ENCODE measurements around the gene CCDC112. TPM values are rescaled to one million over a fixed set of nuclear protein-coding genes. Genes with fewer than 3 reads are reported as not detected.

CCDC112 gene
- total RNA-seq, 1 donor from 2014 or later, result 13.0 TPM

DNA sequence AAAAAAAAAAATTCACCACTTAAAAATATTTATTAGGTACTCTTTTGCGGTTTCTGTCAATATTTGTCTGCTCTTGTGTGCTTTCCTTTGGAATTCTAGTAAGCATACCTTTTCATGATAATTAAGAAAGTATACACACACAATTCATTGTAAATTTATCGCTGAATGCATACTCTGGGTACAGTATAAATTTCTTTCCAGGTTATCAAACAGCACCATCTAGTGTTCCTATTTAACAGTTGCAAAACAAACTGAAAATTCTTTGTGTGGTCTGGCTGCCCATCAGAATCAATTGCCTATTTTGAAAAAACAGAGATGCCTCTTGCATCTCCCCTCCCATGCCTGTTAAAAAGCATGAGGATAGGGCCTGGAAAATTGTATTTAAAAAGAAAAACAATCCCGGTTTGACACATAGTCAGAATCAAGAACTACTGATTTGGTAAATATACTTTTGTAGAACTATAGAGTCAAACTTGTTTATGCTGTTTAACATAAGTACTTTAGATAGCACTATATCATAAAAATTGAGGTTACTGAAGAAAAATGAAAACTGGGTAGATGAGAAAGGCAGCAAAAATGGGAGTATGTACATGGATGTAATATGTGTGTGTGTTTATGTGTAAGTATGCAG is 50.0 kb downstream of the CCDC112 start:
- Histone ChIP-seq H3K9ac (ENCODE audit: low read length) (no peak overlapping the region), H3K27me3 (ENCODE audit: insufficient read depth, low read length) (no peaks in the 10 kb centered on the region), H3K79me2 (ENCODE audit: insufficient read depth, low read length) (peaks cover 46% of the 10 kb centered on the region), H3K9me3 (ENCODE audit: insufficient read depth, low read depth, low read length) (no peaks in the 10 kb centered on the region), H3K4me1 (ENCODE audit: insufficient read depth, low read length) (peaks cover 4% of the 10 kb centered on the region), H3K36me3 (ENCODE audit: insufficient read depth, low read length) (no peaks in the 10 kb centered on the region), H2AFZ (ENCODE audit: low read depth, low read length) (no peak overlapping the region), H4K20me1 (ENCODE audit: insufficient read depth, low read length) (peaks cover 32% of the 10 kb centered on the region), H3K4me3 (ENCODE audit: insufficient read depth, low read depth, low read length) (no peak overlapping the region), H3K27ac (ENCODE audit: low read depth, low read length) (no peak overlapping the region), H3K4me2 (ENCODE audit: low read length) (no peak overlapping the region)
- no peak overlapping the region for H3K27ac Mint-ChIP-seq (ENCODE audit: unreplicated experiment)
- no peak overlapping the region for H3K4me3 Mint-ChIP-seq (ENCODE audit: unreplicated experiment)
- H3K9me3 Mint-ChIP-seq (ENCODE audit: unreplicated experiment), result no peaks in the 10 kb centered on the region
- no peak for TF ChIP-seq EZH2 (IDR thresholded peaks at IDR 0.05; ENCODE audit: insufficient read depth, low read length)
- TF ChIP-seq, protein P1, sequence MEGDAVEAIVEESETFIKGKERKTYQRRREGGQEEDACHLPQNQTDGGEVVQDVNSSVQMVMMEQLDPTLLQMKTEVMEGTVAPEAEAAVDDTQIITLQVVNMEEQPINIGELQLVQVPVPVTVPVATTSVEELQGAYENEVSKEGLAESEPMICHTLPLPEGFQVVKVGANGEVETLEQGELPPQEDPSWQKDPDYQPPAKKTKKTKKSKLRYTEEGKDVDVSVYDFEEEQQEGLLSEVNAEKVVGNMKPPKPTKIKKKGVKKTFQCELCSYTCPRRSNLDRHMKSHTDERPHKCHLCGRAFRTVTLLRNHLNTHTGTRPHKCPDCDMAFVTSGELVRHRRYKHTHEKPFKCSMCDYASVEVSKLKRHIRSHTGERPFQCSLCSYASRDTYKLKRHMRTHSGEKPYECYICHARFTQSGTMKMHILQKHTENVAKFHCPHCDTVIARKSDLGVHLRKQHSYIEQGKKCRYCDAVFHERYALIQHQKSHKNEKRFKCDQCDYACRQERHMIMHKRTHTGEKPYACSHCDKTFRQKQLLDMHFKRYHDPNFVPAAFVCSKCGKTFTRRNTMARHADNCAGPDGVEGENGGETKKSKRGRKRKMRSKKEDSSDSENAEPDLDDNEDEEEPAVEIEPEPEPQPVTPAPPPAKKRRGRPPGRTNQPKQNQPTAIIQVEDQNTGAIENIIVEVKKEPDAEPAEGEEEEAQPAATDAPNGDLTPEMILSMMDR (IDR thresholded peaks at IDR 0.05; ENCODE audit: insufficient read depth, low read depth, low read length), result peak; percentile 70
- DNase-seq (ENCODE audit: low read depth) (peak; percentile 11), FAIRE-seq (no peak)
- H3K4me1 Mint-ChIP-seq (ENCODE audit: low read depth, unreplicated experiment), result no peaks in the 10 kb centered on the region
- H3K27me3 Mint-ChIP-seq (ENCODE audit: low read depth, unreplicated experiment), result no peaks in the 10 kb centered on the region
- peaks cover 2% of the 10 kb centered on the region for H3K36me3 Mint-ChIP-seq (ENCODE audit: low read depth, unreplicated experiment)

DNA sequence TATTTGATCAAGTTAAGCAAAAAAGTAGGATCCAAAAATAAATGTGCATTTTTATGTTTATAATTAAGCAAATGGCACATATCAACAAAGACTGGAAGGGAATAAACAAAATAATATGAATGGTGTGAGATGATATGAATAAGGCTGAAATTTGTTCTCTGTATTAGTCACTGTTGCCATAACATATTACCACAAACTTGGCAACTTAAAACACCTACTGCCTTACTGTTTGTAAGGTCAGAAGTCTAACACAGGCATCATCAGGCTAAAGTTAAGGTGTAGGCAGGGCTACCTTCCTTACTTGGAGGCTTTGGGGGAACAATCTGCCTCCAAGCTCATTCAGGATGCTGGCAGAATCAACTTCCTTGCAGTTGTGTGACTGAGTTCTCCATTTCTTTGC is 53.0 kb downstream of the CCDC112 start:
- no peak overlapping the region for H3K27ac Mint-ChIP-seq (ENCODE audit: unreplicated experiment)
- peak; percentile 51 for DNase-seq (ENCODE audit: low read depth)
- peaks cover 30% of the 10 kb centered on the region for H4K20me1 ChIP-seq (ENCODE audit: insufficient read depth, low read length)

More for the DNA sequence above, 53.0 kb downstream of the CCDC112 start:
- Histone ChIP-seq H3K4me1 (ENCODE audit: insufficient read depth, low read length) (peaks cover 4% of the 10 kb centered on the region), H3K4me3 (ENCODE audit: insufficient read depth, low read depth, low read length) (no peak overlapping the region), H3K27ac (ENCODE audit: low read depth, low read length) (no peak overlapping the region), H3K36me3 (ENCODE audit: insufficient read depth, low read length) (no peaks in the 10 kb centered on the region), H3K9ac (ENCODE audit: low read length) (no peak overlapping the region), H2AFZ (ENCODE audit: low read depth, low read length) (no peak overlapping the region), H3K4me2 (ENCODE audit: low read length) (no peak overlapping the region), H3K79me2 (ENCODE audit: insufficient read depth, low read length) (peaks cover 36% of the 10 kb centered on the region), H3K9me3 (ENCODE audit: insufficient read depth, low read depth, low read length) (no peaks in the 10 kb centered on the region), H3K27me3 (ENCODE audit: insufficient read depth, low read length) (no peaks in the 10 kb centered on the region)
- peaks cover 2% of the 10 kb centered on the region for H3K36me3 Mint-ChIP-seq (ENCODE audit: low read depth, unreplicated experiment)
- no peak overlapping the region for H3K4me3 Mint-ChIP-seq (ENCODE audit: unreplicated experiment)
- peak; percentile 60 for FAIRE-seq
- TF ChIP-seq, protein P1 (IDR thresholded peaks at IDR 0.05; ENCODE audit: insufficient read depth, low read depth, low read length), result no peak
- TF ChIP-seq EZH2 (IDR thresholded peaks at IDR 0.05; ENCODE audit: insufficient read depth, low read length), result no peak
- H3K4me1 Mint-ChIP-seq (ENCODE audit: low read depth, unreplicated experiment), result no peaks in the 10 kb centered on the region
- H3K9me3 Mint-ChIP-seq (ENCODE audit: unreplicated experiment), result no peaks in the 10 kb centered on the region
- H3K27me3 Mint-ChIP-seq (ENCODE audit: low read depth, unreplicated experiment), result no peaks in the 10 kb centered on the region

Data from astrocyte (in vitro differentiated cells and primary cell).